ENCODE results near the gene RHBDD1. TPM values are rescaled to one million over a fixed set of nuclear protein-coding genes. Genes with fewer than 3 reads are reported as not detected.

The RHBDD1 gene
- total and polyA plus RNA-seq, 8 donors, result 22.8 to 40.1 (median 25.3) TPM

DNA sequence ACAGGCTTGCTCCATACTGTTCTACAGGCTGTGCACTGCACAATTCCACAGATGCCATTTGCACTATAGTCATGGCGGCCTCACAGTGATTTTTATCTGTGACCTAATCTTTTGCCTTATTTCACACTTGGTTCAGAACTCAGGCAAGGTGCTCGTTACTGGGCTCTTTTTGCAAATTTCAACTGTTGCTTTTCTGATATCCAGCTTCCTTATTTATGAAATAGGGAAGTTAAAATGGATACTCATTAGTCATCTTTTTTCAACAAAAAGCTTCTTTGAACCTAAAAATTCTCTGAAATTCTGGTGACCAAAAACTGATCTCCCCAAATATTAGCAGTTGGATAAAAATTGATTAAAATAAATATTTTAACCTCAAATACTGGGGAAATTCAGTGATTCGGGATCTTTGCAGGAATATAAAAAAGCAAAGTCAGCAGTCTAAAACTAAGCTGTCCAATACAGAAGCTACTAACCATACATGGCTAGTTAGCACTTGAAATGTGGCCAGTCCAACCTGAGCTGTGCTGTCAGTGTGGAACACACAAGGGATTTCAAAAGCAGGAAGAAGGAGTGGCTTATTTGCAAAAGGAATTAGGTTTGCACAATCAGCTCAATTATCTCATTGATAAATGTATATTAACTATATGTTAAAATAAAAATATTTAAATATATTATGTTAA, 193.7 kb downstream of the RHBDD1 start:
- intact Hi-C loops (cut with DNase I), result no loop called here
- H3K27me3 ChIP-seq, result no peaks in the 10 kb centered on the region
- no peak overlapping the region for H3K27ac ChIP-seq
- no peaks in the 10 kb centered on the region for H3K36me3 ChIP-seq
- ATAC-seq, result no peak
- no peak overlapping the region for H3K4me3 ChIP-seq
- TF ChIP-seq, protein P1, sequence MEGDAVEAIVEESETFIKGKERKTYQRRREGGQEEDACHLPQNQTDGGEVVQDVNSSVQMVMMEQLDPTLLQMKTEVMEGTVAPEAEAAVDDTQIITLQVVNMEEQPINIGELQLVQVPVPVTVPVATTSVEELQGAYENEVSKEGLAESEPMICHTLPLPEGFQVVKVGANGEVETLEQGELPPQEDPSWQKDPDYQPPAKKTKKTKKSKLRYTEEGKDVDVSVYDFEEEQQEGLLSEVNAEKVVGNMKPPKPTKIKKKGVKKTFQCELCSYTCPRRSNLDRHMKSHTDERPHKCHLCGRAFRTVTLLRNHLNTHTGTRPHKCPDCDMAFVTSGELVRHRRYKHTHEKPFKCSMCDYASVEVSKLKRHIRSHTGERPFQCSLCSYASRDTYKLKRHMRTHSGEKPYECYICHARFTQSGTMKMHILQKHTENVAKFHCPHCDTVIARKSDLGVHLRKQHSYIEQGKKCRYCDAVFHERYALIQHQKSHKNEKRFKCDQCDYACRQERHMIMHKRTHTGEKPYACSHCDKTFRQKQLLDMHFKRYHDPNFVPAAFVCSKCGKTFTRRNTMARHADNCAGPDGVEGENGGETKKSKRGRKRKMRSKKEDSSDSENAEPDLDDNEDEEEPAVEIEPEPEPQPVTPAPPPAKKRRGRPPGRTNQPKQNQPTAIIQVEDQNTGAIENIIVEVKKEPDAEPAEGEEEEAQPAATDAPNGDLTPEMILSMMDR (IDR thresholded peaks at IDR 0.05), result no peak
- no peaks in the 10 kb centered on the region for H3K4me1 ChIP-seq
- no peaks in the 10 kb centered on the region for H3K9me3 ChIP-seq
- DNase-seq, result no peak

DNA sequence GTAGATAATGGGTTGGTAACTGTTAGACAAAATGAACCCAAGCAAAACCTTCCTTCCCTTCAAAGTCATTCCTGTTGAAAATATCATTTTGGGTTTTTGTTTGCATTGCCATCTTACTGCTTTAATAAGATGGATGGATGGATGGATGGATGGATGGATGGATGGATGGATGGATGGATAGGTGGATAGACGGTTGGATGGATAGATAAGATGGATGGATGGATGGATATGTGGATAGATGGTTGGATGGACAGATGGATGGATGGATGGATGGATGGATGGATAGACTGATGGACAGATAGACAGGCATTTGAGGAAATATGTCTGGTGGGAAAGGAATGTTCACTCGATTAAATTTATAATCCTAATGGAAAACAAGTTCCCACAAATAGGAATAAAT, 194.9 kb downstream of the RHBDD1 start:
- DNase-seq (no peak), ATAC-seq (no peak)
- TF ChIP-seq, protein P1 (IDR thresholded peaks at IDR 0.05), result no peak
- Histone ChIP-seq H3K36me3 (no peaks in the 10 kb centered on the region), H3K27ac (no peak overlapping the region), H3K4me1 (no peaks in the 10 kb centered on the region), H3K4me3 (no peak overlapping the region), H3K9me3 (no peaks in the 10 kb centered on the region), H3K27me3 (peaks cover 0 to under 1% of the 10 kb centered on the region in 2 donors)
- intact Hi-C loops (cut with DNase I), result no loop called here

DNA sequence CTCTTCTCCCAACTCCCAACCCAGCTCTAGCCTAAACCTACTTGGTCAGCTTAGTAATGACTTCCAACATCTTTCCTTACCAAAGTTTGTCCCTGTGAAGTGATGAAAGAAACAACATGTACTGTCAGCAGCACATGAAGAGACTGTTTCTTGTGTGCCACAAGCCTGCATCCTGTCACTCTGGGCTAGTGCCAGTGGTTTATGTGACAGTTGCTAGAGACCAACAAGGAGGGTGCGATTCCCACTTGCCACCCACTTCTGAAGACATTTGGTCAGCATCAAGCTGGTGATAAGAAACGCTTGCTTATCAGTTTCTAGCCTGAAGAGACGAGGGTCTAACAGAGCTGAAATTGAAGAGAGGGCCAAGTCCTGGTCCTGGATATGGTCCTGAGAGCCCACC, 195.5 kb downstream of the RHBDD1 start:
- H3K27ac ChIP-seq, result no peak overlapping the region
- no peaks in the 10 kb centered on the region for H3K4me1 ChIP-seq
- H3K4me3 ChIP-seq, result no peak overlapping the region
- H3K27me3 ChIP-seq, result peaks cover 0 to 6% of the 10 kb centered on the region in 2 donors
- DNase-seq (no peak), ATAC-seq (no peak)
- H3K36me3 ChIP-seq, result no peaks in the 10 kb centered on the region
- TF ChIP-seq, protein P1 (IDR thresholded peaks at IDR 0.05), result no peak
- intact Hi-C loops (cut with DNase I), result no loop called here
- no peaks in the 10 kb centered on the region for H3K9me3 ChIP-seq

- intact Hi-C loops (cut with DNase I), result no loop called here
- Histone ChIP-seq H3K27ac (no peak overlapping the region), H3K4me3 (no peak overlapping the region), H3K36me3 (no peaks in the 10 kb centered on the region), H3K4me1 (no peaks in the 10 kb centered on the region), H3K9me3 (no peaks in the 10 kb centered on the region), H3K27me3 (peaks cover 0 to 7% of the 10 kb centered on the region in 2 donors)
- peak; percentile 61 for ATAC-seq
- peak in 2 of 4 donors; percentile 54 to 60 for DNase-seq
- TF ChIP-seq, protein P1 (IDR thresholded peaks at IDR 0.05), result peak in 1 of 2 donors; percentile 28
Observed at GRCh38 chr2:227033471-227034148, 197.8 kb downstream of the RHBDD1 start.

- no peaks in the 10 kb centered on the region for H3K9me3 ChIP-seq
- ATAC-seq, result no peak
- no peak for DNase-seq
- H3K4me3 ChIP-seq, result no peak overlapping the region
- H3K36me3 ChIP-seq, result no peaks in the 10 kb centered on the region
- TF ChIP-seq, protein P1 (IDR thresholded peaks at IDR 0.05), result no peak
- H3K27me3 ChIP-seq, result peaks cover 0 to 7% of the 10 kb centered on the region in 2 donors
- intact Hi-C loops (cut with DNase I), result no loop called here
- H3K4me1 ChIP-seq, result no peaks in the 10 kb centered on the region
- H3K27ac ChIP-seq, result no peak overlapping the region
Observed at GRCh38 chr2:227035711-227036367, 200.0 kb downstream of the RHBDD1 start.
